ENCODE results near the gene DNAH1.

Gene DNAH1

GRCh38 chr3:52393131-52393807 is 77.2 kb downstream of the DNAH1 start:
- DNase-seq (ENCODE audit: extremely low read depth, low read depth), result no peak

GRCh38 chr3:52393959-52394670 is 78.0 kb downstream of the DNAH1 start:
- no peak for DNase-seq (ENCODE audit: extremely low read depth, low read depth)
- TF ChIP-seq CTCF (IDR thresholded peaks at IDR 0.05; ENCODE audit: low read depth, low read length, missing control alignments), result no peak
- H3K4me3 ChIP-seq (replicated peaks; ENCODE audit: low read depth, low read length), result no peak overlapping the region

More at GRCh38 chr3:52393131-52393807, 77.2 kb downstream of the DNAH1 start:
- TF ChIP-seq CTCF (IDR thresholded peaks at IDR 0.05; ENCODE audit: low read depth, low read length, missing control alignments), result no peak
- H3K4me3 ChIP-seq (replicated peaks; ENCODE audit: low read depth, low read length), result no peak overlapping the region

- no peak overlapping the region for H3K4me3 ChIP-seq (replicated peaks; ENCODE audit: low read depth, low read length)
- DNase-seq (ENCODE audit: extremely low read depth, low read depth), result no peak
- TF ChIP-seq CTCF (IDR thresholded peaks at IDR 0.05; ENCODE audit: low read depth, low read length, missing control alignments), result no peak
Measured at GRCh38 chr3:52394751-52395502, 78.8 kb downstream of the DNAH1 start.

DNA sequence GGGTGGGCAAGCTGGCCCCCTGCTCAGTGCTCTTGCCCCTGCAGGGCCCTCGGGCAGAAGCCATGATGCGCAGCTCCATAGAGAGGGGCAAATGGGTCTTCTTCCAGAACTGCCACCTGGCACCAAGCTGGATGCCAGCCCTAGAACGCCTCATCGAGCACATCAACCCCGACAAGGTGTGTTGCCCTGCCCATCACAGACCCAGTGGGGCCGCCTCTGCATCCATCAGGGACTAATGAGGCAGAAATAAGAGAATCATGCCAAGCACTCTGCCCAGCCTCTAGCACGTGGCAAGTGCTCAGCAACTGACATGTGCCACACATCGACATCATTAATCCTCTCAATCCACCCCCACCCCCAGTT is 79.4 kb downstream of the DNAH1 start:
- no peak for TF ChIP-seq CTCF (IDR thresholded peaks at IDR 0.05; ENCODE audit: low read depth, low read length, missing control alignments)
- no peak for DNase-seq (ENCODE audit: extremely low read depth, low read depth)
- no peak overlapping the region for H3K4me3 ChIP-seq (replicated peaks; ENCODE audit: low read depth, low read length)

GRCh38 chr3:52396011-52396906 is 80.1 kb downstream of the DNAH1 start:
- DNase-seq (ENCODE audit: extremely low read depth, low read depth), result no peak
- TF ChIP-seq CTCF (IDR thresholded peaks at IDR 0.05; ENCODE audit: low read depth, low read length, missing control alignments), result no peak

DNA sequence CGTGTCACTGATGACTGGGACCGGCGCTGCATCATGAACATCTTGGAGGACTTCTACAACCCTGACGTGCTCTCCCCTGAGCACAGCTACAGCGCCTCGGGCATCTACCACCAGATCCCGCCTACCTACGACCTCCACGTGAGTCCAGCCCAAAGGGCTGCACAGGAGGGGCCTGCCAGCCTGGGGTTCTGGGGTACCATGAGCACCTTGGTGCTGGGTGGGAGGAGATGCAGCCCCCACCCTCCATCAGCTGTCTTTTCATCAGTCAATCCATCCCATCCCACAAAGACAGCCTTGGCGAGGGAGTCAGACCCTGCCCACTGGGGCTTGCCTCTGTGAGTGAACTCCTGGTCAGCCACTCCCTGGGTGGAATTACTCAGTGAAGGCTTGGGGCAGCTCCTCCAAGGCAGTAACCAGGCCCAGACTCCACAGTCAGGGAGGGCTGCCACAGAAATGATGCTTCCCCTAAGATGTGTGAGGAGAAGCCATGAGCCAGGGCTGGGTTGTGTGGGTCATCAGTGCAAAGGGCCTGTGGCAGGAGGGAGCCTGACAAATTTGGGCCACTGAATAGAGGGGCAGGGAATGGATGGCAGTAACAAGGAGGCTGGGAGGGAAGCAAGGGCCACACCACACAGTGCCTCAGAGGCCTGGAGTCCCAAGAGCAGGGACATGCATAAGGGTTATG is 80.9 kb downstream of the DNAH1 start:
- TF ChIP-seq CTCF (IDR thresholded peaks at IDR 0.05; ENCODE audit: low read depth, low read length, missing control alignments), result no peak
- H3K4me3 ChIP-seq (replicated peaks; ENCODE audit: low read depth, low read length), result no peak overlapping the region
- DNase-seq (ENCODE audit: extremely low read depth, low read depth), result no peak

More at GRCh38 chr3:52396011-52396906, 80.1 kb downstream of the DNAH1 start:
- no peak overlapping the region for H3K4me3 ChIP-seq (replicated peaks; ENCODE audit: low read depth, low read length)
